GM20431 (cell line): ENCODE measurements around the gene TOM1L2.

ENCODE experiments used
- in situ Hi-C: fragments of 300-500 bp; cut with MseI, MboI; formaldehyde crosslinking; loops from one replicate; pipeline ENCODE4 v1.15.0; 2020; ENCODE audit warnings: low sequenced_read_pairs; ENCODE audit not compliant: unreplicated experiment

The TOM1L2 gene

GRCh38 chr17:17905036-17905320 lies 67.2 kb downstream of the TOM1L2 start:
- in situ Hi-C loops = no loop called here

GRCh38 chr17:17904166-17905035 lies 67.8 kb downstream of the TOM1L2 start:
- in situ Hi-C loops = no loop called here

GRCh38 chr17:17902877-17903276 lies 69.3 kb downstream of the TOM1L2 start:
- in situ Hi-C loops = no loop called here

GRCh38 chr17:17902376-17902775 lies 69.8 kb downstream of the TOM1L2 start:
- in situ Hi-C loops = no loop called here

GRCh38 chr17:17900615-17901520 lies 71.3 kb downstream of the TOM1L2 start:
- in situ Hi-C loops = no loop called here

GRCh38 chr17:17899486-17899885 lies 72.7 kb downstream of the TOM1L2 start:
- in situ Hi-C loops = no loop called here

GRCh38 chr17:17898673-17899072 lies 73.5 kb downstream of the TOM1L2 start:
- in situ Hi-C loops = no loop called here

GRCh38 chr17:17897442-17897841 lies 74.8 kb downstream of the TOM1L2 start:
- in situ Hi-C loops = no loop called here

GRCh38 chr17:17896746-17897145 lies 75.5 kb downstream of the TOM1L2 start:
- in situ Hi-C loops = no loop called here

GRCh38 chr17:17893801-17894644 lies 78.2 kb downstream of the TOM1L2 start:
- in situ Hi-C loops = no loop called here

GRCh38 chr17:17892731-17893130 lies 79.5 kb downstream of the TOM1L2 start:
- in situ Hi-C loops = no loop called here

- in situ Hi-C loops = no loop called here
These were observed 80.2 kb downstream of the TOM1L2 start for GRCh38 chr17:17892009-17892408.

GRCh38 chr17:17890773-17891759 lies 81.1 kb downstream of the TOM1L2 start:
- in situ Hi-C loops = no loop called here

GRCh38 chr17:17889922-17890321 lies 82.3 kb downstream of the TOM1L2 start:
- in situ Hi-C loops = no loop called here

- in situ Hi-C loops = no loop called here
These were observed 83.4 kb downstream of the TOM1L2 start for GRCh38 chr17:17888821-17889220.

- in situ Hi-C loops = no loop called here
These were observed 83.8 kb downstream of the TOM1L2 start for GRCh38 chr17:17888371-17888770.

GRCh38 chr17:17887752-17888304 lies 84.4 kb downstream of the TOM1L2 start:
- in situ Hi-C loops = no loop called here

- in situ Hi-C loops = no loop called here
These were observed 85.5 kb downstream of the TOM1L2 start for GRCh38 chr17:17886726-17887125.

- in situ Hi-C loops = no loop called here
These were observed 86.0 kb downstream of the TOM1L2 start for GRCh38 chr17:17886226-17886625.
